HepG2 (cell line): ENCODE measurements around the gene SUCLG2. TPM values are rescaled to one million over a fixed set of nuclear protein-coding genes. Genes with fewer than 3 reads are reported as not detected.

Experiments
- BATF2 ChIP-seq: sonication (generic); formaldehyde crosslinking; IDR thresholded peaks from 2 replicates; pipeline ENCODE4 v1.8.0; 2022; ENCODE audit warnings: mild to moderate bottlenecking, missing genetic modification reagents, moderate library complexity
- CBX2 ChIP-seq, 2 experiments: fragments of 200-600 bp in 1 of 2; sonication (generic); formaldehyde crosslinking in 1 of 2; IDR thresholded peaks; 2 replicates each; pipeline versions ENCODE4 v1.7.0 to v1.8.1; 2018 to 2022; ENCODE audit warnings: low read depth in 2 of 2, low read length in 1 of 2, mild to moderate bottlenecking in 1 of 2, missing genetic modification reagents in 1 of 2
- CEBPZ ChIP-seq: IDR thresholded peaks from 2 replicates; pipeline ENCODE4 v1.6.1; 2012; ENCODE audit warnings: low read length, improper control_type of control experiment
- FOXK2 ChIP-seq: fragments of 450-650 bp; IDR thresholded peaks from 2 replicates; pipeline ENCODE4 v1.6.1; 2016
- KDM4B ChIP-seq: sonication (generic); formaldehyde crosslinking; IDR thresholded peaks from 2 replicates; pipeline ENCODE4 v1.4.0; 2020; ENCODE audit warnings: missing genetic modification reagents
- NFAT5 ChIP-seq: sonication (generic); formaldehyde crosslinking; IDR thresholded peaks from 2 replicates; pipeline ENCODE4 v1.4.0; 2020; ENCODE audit warnings: missing genetic modification reagents
- NFATC3 ChIP-seq: sonication (generic); formaldehyde crosslinking; IDR thresholded peaks from 2 replicates; pipeline ENCODE4 v1.5.1; 2020; ENCODE audit warnings: mild to moderate bottlenecking, missing genetic modification reagents
- RBM39 ChIP-seq: fragments of 200-400 bp; formaldehyde crosslinking; IDR thresholded peaks from one replicate; pipeline ENCODE4 v1.6.1; 2018; ENCODE audit warnings: antibody characterized with exemption, mild to moderate bottlenecking, low read depth, low read length; ENCODE audit not compliant: poor library complexity, severe bottlenecking
- SIN3B ChIP-seq: fragments of 150-350 bp; IDR thresholded peaks from 2 replicates; pipeline ENCODE4 v1.6.1; 2014; ENCODE audit warnings: low read length
- SP4 ChIP-seq: sonication (generic); formaldehyde crosslinking; IDR thresholded peaks from 2 replicates; pipeline ENCODE4 v1.8.1; 2023; ENCODE audit warnings: mild to moderate bottlenecking, missing genetic modification reagents
- SRY ChIP-seq: sonication (generic); formaldehyde crosslinking; IDR thresholded peaks from 2 replicates; pipeline ENCODE4 v1.8.0; 2022; ENCODE audit warnings: mild to moderate bottlenecking, missing genetic modification reagents
- ZNF317 ChIP-seq: sonication (generic); formaldehyde crosslinking; IDR thresholded peaks from 2 replicates; pipeline ENCODE4 v1.5.0; 2020; ENCODE audit warnings: mild to moderate bottlenecking, missing genetic modification reagents
- ZNF550 ChIP-seq: sonication (generic); formaldehyde crosslinking; IDR thresholded peaks from 2 replicates; pipeline ENCODE4 v1.4.0; 2020; ENCODE audit warnings: mild to moderate bottlenecking, missing genetic modification reagents, borderline replicate concordance
- ZNF580 ChIP-seq: IDR thresholded peaks from 2 replicates; pipeline ENCODE4 v1.6.1; 2016; ENCODE audit warnings: low read depth, borderline replicate concordance
- ZNF713 ChIP-seq: sonication (generic); formaldehyde crosslinking; IDR thresholded peaks from 2 replicates; pipeline ENCODE4 v1.4.0; 2020; ENCODE audit warnings: mild to moderate bottlenecking, missing genetic modification reagents
- ZNF766 ChIP-seq: sonication (generic); formaldehyde crosslinking; IDR thresholded peaks from 2 replicates; pipeline ENCODE4 v1.5.0; 2020; ENCODE audit warnings: missing genetic modification reagents, borderline replicate concordance
- ZNF800 ChIP-seq: sonication (generic); formaldehyde crosslinking; IDR thresholded peaks from 2 replicates; pipeline ENCODE4 v1.4.0; 2020; ENCODE audit warnings: missing genetic modification reagents
- polyA plus RNA-seq, 8 experiments: library from polyadenylated mRNA; depleted of rRNA in 3 of 8; stranded (reverse) in 7 of 8; unstranded in 1 of 8; fragments of >200 nt; fragmentation: Illumina TruSeq in 4 of 8; extraction: Trizol in 4 of 8; gene quantifications; 2 replicates each; pipeline versions ENCODE4 v1.2.1 to v1.2.3, GENCODE V29; 2011 to 2016; ENCODE audit warnings: low read depth in 4 of 8, missing spikeins in 1 of 8, mixed read lengths in 1 of 8; ENCODE audit not compliant: insufficient read depth in 1 of 8
- total RNA-seq, 5 experiments: library from RNA; depleted of rRNA; stranded (reverse); fragments of >200 nt; fragmentation: Illumina TruSeq; extraction: Trizol; gene quantifications; 2 replicates each; pipeline ENCODE4 v1.2.3, GENCODE V29; 2016; ENCODE audit warnings: low read depth in 1 of 5

The SUCLG2 gene
- total and polyA plus RNA-seq, 2 of the 13 experiments (the other 11 are each of a cell fraction or from before 2014, with no cell fraction given), result 21.4 to 64.9 TPM

- TF ChIP-seq RBM39 (peak; percentile 70), ZNF317 (CRISPR knock-in tag) (no peak), SRY (CRISPR knock-in tag) (no peak; the same call in 1 of the 2 replicates), SIN3B (no peak), BATF2 (no peak), NFAT5 (CRISPR knock-in tag) (no peak), ZNF766 (CRISPR knock-in tag) (no peak), NFATC3 (CRISPR knock-in tag) (no peak), ZNF550 (CRISPR knock-in tag) (no peak), ZNF713 (CRISPR knock-in tag) (no peak), SP4 (CRISPR knock-in tag) (peak; percentile 66), ZNF580 (CRISPR knock-in tag) (no peak; the same call in 1 of the 2 replicates), ZNF800 (no peak; the same call in 1 of the 2 replicates), FOXK2 (no peak), CBX2 (IDR thresholded peaks at IDR 0.05; ENCODE audit: low read depth, low read length) (no peak), CBX2 (CRISPR knock-in tag; IDR thresholded peaks at IDR 0.05; ENCODE audit: low read depth) (no peak), CEBPZ (no peak), KDM4B (CRISPR knock-in tag) (no peak)
These were observed at the start of gene SUCLG2 (continued) for GRCh38 chr3:67654099-67654843.
